Measurements from ENCODE around the gene TPTE2. TPM values are rescaled to one million over a fixed set of nuclear protein-coding genes. Genes with fewer than 3 reads are reported as not detected.

The TPTE2 gene
- polyA plus RNA-seq, 4 donors = 0.03 to 0.18 TPM; not detected in 2

DNA sequence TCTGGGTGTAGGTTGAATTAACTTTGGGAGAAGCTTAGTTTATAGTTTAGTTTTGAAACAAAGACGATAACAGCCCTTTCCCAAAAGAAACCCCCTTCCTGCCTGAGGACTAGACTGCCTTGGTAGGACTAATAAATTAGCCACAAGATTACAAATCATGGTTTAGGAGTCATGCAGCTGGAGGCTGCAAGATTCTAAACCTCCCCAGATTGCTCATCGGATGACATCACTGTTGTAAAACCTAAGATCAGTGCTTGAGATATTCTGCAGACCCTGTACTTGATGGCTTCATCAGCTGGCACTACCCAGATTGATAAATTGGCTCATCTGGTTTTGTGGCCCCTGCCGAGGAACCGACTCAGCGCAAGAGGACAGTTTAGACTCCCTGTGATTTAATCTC lies 36.2 kb upstream of the TPTE2 start:
- peaks cover 0 to 2% (median 0%) of the 10 kb centered on the region in 3 donors for H3K4me1 ChIP-seq (ENCODE audit: control insufficient read depth in 3 of 3, insufficient read depth in 2 of 3, low read depth in 1 of 3, low read length in 2 of 3)
- H3K27ac ChIP-seq (ENCODE audit: low read depth in 1 of 3, low read length in 2 of 3) = no peak overlapping the region
- DNase-seq = no peak
- no peak for FAIRE-seq
- H3K9me3 ChIP-seq (ENCODE audit: control insufficient read depth in 2 of 2, insufficient read depth in 1 of 2, low read depth in 1 of 2, low read length in 1 of 2) = no peaks in the 10 kb centered on the region
- WGBS, 3 donors = 80 to 82% (median 81%) methylated on average over 5 of the region's 5 CpGs
- no peaks in the 10 kb centered on the region for H3K36me3 ChIP-seq (ENCODE audit: control insufficient read depth in 3 of 3, insufficient read depth in 2 of 3, low read depth in 1 of 3, low read length in 3 of 3)
- H3K4me3 ChIP-seq (ENCODE audit: low read depth in 1 of 3, low read length in 3 of 3) = no peak overlapping the region
- H3K27me3 ChIP-seq (ENCODE audit: control insufficient read depth in 3 of 3, insufficient read depth in 3 of 3, low read length in 3 of 3) = peaks cover 0 to 4% (median 2%) of the 10 kb centered on the region in 3 donors

DNA sequence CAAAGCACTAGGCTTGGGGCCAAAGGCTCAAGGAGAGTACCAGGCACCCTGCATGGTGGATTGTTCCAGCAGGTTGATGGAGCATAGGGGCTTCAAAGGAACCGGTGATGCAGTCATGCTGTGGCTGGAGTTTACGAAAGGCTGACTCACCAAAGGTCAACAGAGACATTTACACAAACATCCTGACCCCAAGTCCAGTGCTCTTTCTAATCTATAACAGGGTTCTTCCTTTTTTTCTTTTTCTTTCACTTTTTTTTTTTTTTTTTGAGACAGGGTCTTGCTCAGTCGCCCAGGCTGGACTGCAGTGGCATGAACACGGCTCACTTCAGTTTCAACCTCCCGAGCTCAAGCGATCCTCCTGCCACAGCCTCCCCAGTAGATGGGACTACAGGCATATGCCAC lies 35.6 kb upstream of the TPTE2 start:
- WGBS, 3 donors = 67 to 78% (median 75%) methylated on average over 6 of the region's 6 CpGs
- no peak overlapping the region for H3K4me3 ChIP-seq (ENCODE audit: low read depth in 1 of 3, low read length in 3 of 3)
- DNase-seq = no peak
- no peak for FAIRE-seq
- no peaks in the 10 kb centered on the region for H3K36me3 ChIP-seq (ENCODE audit: control insufficient read depth in 3 of 3, insufficient read depth in 2 of 3, low read depth in 1 of 3, low read length in 3 of 3)
- peaks cover 0 to 2% (median 0%) of the 10 kb centered on the region in 3 donors for H3K4me1 ChIP-seq (ENCODE audit: control insufficient read depth in 3 of 3, insufficient read depth in 2 of 3, low read depth in 1 of 3, low read length in 2 of 3)
- H3K27me3 ChIP-seq (ENCODE audit: control insufficient read depth in 3 of 3, insufficient read depth in 3 of 3, low read length in 3 of 3) = peaks cover 0 to 2% (median 0%) of the 10 kb centered on the region in 3 donors
- no peaks in the 10 kb centered on the region for H3K9me3 ChIP-seq (ENCODE audit: control insufficient read depth in 2 of 2, insufficient read depth in 1 of 2, low read depth in 1 of 2, low read length in 1 of 2)
- no peak overlapping the region for H3K27ac ChIP-seq (ENCODE audit: low read depth in 1 of 3, low read length in 2 of 3)

DNA sequence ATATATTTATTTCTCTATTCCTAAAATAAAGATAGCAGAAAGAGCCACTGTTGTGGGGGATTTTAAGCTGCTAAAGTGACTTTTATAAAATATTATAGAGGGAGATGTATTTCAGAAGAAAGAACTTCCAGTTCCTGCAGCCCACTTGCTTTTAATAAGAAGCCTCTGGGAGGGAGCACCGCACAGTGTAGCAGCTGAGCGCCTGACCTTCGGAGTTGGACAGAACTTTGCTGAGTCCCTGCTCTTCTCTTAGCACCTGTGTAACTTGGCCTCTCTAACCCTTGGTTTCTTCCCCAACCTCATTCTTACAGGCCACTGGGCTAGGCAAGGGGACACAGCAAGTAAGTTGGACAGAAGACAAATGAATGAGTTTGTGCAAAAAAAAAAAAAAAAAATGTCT lies 34.8 kb upstream of the TPTE2 start:
- peaks cover 0 to 2% (median 0%) of the 10 kb centered on the region in 3 donors for H3K27me3 ChIP-seq (ENCODE audit: control insufficient read depth in 3 of 3, insufficient read depth in 3 of 3, low read length in 3 of 3)
- no peaks in the 10 kb centered on the region for H3K9me3 ChIP-seq (ENCODE audit: control insufficient read depth in 2 of 2, insufficient read depth in 1 of 2, low read depth in 1 of 2, low read length in 1 of 2)
- no peaks in the 10 kb centered on the region for H3K36me3 ChIP-seq (ENCODE audit: control insufficient read depth in 3 of 3, insufficient read depth in 2 of 3, low read depth in 1 of 3, low read length in 3 of 3)
- 93 to 100% (median 100%) methylated on average over 3 of the region's 3 CpGs for WGBS, 3 donors
- FAIRE-seq (no peak), DNase-seq (no peak)
- no peak overlapping the region for H3K27ac ChIP-seq (ENCODE audit: low read depth in 1 of 3, low read length in 2 of 3)
- H3K4me3 ChIP-seq (ENCODE audit: low read depth in 1 of 3, low read length in 3 of 3) = no peak overlapping the region
- no peaks in the 10 kb centered on the region for H3K4me1 ChIP-seq (ENCODE audit: control insufficient read depth in 3 of 3, insufficient read depth in 2 of 3, low read depth in 1 of 3, low read length in 2 of 3)

DNA sequence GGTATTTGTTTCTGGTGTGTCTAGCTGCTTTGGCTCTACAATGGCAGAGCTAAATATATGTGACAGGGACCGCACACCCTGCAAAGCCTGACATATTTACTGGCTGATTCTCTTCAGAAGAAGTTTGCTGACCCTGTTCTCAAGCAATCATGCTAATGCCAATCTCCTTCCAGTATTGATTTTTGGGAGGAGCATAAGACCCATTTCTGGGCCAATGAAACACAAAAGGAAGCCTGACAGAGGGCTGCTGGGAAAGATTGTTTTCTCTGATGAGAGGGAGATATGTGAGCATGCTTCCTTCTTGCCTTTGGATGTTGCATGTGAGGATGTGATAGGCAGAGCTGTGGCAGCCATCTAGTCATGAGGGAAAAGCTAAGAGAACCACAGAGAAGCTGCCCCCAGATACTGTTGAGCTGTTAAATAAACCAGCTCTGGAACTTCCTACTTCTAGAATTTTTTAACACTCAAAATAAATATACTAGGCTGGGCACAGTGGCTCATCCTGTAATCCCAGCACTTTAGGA lies 31.4 kb upstream of the TPTE2 start:
- FAIRE-seq (no peak), DNase-seq (no peak)
- H3K27ac ChIP-seq (ENCODE audit: low read depth in 1 of 3, low read length in 2 of 3) = no peak overlapping the region
- peaks cover 0 to 2% (median 0%) of the 10 kb centered on the region in 3 donors for H3K27me3 ChIP-seq (ENCODE audit: control insufficient read depth in 3 of 3, insufficient read depth in 3 of 3, low read length in 3 of 3)
- H3K9me3 ChIP-seq (ENCODE audit: control insufficient read depth in 2 of 2, insufficient read depth in 1 of 2, low read depth in 1 of 2, low read length in 1 of 2) = no peaks in the 10 kb centered on the region
- no peak overlapping the region for H3K4me3 ChIP-seq (ENCODE audit: low read depth in 1 of 3, low read length in 3 of 3)
- H3K4me1 ChIP-seq (ENCODE audit: control insufficient read depth in 3 of 3, insufficient read depth in 2 of 3, low read depth in 1 of 3, low read length in 2 of 3) = no peaks in the 10 kb centered on the region
- 75 to 98% (median 95%) methylated on average over 1 of the region's 1 CpG for WGBS, 3 donors
- H3K36me3 ChIP-seq (ENCODE audit: control insufficient read depth in 3 of 3, insufficient read depth in 2 of 3, low read depth in 1 of 3, low read length in 3 of 3) = no peaks in the 10 kb centered on the region

DNA sequence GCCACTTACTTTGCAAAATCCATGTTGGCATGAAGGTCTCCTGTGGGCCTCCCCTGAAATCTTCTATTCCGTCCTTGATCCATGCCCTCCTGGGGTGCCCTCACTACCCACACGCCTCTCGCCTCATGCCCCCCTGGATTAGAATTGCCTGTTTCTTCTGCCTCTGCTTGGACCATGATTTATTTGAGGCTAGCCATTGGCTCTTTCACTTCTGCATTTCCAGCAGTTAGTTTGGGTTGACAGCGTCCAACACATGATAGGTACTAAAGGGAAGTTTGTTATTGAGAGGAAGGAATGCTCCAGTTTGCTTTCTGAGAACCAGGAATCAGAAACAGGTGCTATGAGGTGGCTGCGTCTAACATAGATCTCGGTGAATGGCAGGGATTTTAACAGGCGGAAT lies 30.5 kb upstream of the TPTE2 start:
- H3K4me3 ChIP-seq (ENCODE audit: low read depth in 1 of 3, low read length in 3 of 3) = no peak overlapping the region
- no peak for FAIRE-seq
- peaks cover 0 to 2% (median 0%) of the 10 kb centered on the region in 3 donors for H3K27me3 ChIP-seq (ENCODE audit: control insufficient read depth in 3 of 3, insufficient read depth in 3 of 3, low read length in 3 of 3)
- no peak overlapping the region for H3K27ac ChIP-seq (ENCODE audit: low read depth in 1 of 3, low read length in 2 of 3)
- H3K36me3 ChIP-seq (ENCODE audit: control insufficient read depth in 3 of 3, insufficient read depth in 2 of 3, low read depth in 1 of 3, low read length in 3 of 3) = no peaks in the 10 kb centered on the region
- 76 to 85% (median 79%) methylated on average over 7 of the region's 7 CpGs for WGBS, 3 donors
- no peaks in the 10 kb centered on the region for H3K9me3 ChIP-seq (ENCODE audit: control insufficient read depth in 2 of 2, insufficient read depth in 1 of 2, low read depth in 1 of 2, low read length in 1 of 2)
- no peak for DNase-seq
- H3K4me1 ChIP-seq (ENCODE audit: control insufficient read depth in 3 of 3, insufficient read depth in 2 of 3, low read depth in 1 of 3, low read length in 2 of 3) = no peaks in the 10 kb centered on the region

DNA sequence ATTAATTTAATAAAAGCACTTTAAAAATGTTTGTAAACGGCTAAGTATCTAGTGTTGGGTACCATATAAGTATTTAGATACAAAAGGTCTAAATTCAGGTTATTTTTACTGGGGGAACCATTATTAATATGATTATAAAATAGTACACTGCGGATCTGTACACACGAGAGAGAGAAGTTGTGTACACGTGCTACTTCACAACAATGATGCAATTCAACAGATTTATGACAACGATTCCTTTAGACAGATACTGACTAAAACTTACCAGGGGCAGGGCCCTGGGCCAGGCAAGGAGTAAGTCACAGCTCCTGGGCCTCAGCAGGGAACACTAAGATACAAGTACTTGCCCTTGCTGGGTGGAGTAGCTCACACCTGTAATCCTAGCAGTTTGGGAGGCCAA lies 29.1 kb upstream of the TPTE2 start:
- no peaks in the 10 kb centered on the region for H3K4me1 ChIP-seq (ENCODE audit: control insufficient read depth in 3 of 3, insufficient read depth in 2 of 3, low read depth in 1 of 3, low read length in 2 of 3)
- no peak overlapping the region for H3K27ac ChIP-seq (ENCODE audit: low read depth in 1 of 3, low read length in 2 of 3)
- H3K36me3 ChIP-seq (ENCODE audit: control insufficient read depth in 3 of 3, insufficient read depth in 2 of 3, low read depth in 1 of 3, low read length in 3 of 3) = no peaks in the 10 kb centered on the region
- WGBS, 3 donors = 69 to 81% (median 75%) methylated on average over 5 of the region's 5 CpGs
- H3K27me3 ChIP-seq (ENCODE audit: control insufficient read depth in 3 of 3, insufficient read depth in 3 of 3, low read length in 3 of 3) = peaks cover 0 to 2% (median 0%) of the 10 kb centered on the region in 3 donors
- DNase-seq = no peak
- no peak for FAIRE-seq
- no peaks in the 10 kb centered on the region for H3K9me3 ChIP-seq (ENCODE audit: control insufficient read depth in 2 of 2, insufficient read depth in 1 of 2, low read depth in 1 of 2, low read length in 1 of 2)
- no peak overlapping the region for H3K4me3 ChIP-seq (ENCODE audit: low read depth in 1 of 3, low read length in 3 of 3)

DNA sequence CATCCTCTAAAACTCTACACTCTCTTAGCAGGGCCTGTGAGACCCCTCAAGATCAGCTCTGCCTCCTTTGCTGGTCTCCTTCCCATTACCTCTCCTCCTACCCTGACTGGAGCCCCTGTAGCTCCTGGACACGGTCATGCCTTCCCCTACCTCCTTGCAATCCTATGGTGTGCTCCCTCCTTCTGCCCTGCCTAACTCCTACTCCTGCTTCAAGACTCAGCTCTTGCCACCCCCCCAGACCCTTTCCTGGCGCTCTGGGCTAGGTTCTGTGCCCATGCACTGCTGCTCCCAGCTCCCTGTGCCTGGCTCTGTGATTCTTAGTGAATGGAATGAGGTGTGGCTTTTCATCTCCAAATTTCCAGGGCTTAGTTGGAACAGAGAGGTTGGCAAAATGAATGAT lies 28.0 kb upstream of the TPTE2 start:
- peaks cover 0 to 2% (median 0%) of the 10 kb centered on the region in 3 donors for H3K27me3 ChIP-seq (ENCODE audit: control insufficient read depth in 3 of 3, insufficient read depth in 3 of 3, low read length in 3 of 3)
- DNase-seq (no peak), FAIRE-seq (no peak)
- no peak overlapping the region for H3K4me3 ChIP-seq (ENCODE audit: low read depth in 1 of 3, low read length in 3 of 3)
- H3K36me3 ChIP-seq (ENCODE audit: control insufficient read depth in 3 of 3, insufficient read depth in 2 of 3, low read depth in 1 of 3, low read length in 3 of 3) = no peaks in the 10 kb centered on the region
- no peaks in the 10 kb centered on the region for H3K9me3 ChIP-seq (ENCODE audit: control insufficient read depth in 2 of 2, insufficient read depth in 1 of 2, low read depth in 1 of 2, low read length in 1 of 2)
- H3K4me1 ChIP-seq (ENCODE audit: control insufficient read depth in 3 of 3, insufficient read depth in 2 of 3, low read depth in 1 of 3, low read length in 2 of 3) = no peaks in the 10 kb centered on the region
- 69 to 74% (median 71%) methylated on average over 2 of the region's 2 CpGs for WGBS, 3 donors
- no peak overlapping the region for H3K27ac ChIP-seq (ENCODE audit: low read depth in 1 of 3, low read length in 2 of 3)

DNA sequence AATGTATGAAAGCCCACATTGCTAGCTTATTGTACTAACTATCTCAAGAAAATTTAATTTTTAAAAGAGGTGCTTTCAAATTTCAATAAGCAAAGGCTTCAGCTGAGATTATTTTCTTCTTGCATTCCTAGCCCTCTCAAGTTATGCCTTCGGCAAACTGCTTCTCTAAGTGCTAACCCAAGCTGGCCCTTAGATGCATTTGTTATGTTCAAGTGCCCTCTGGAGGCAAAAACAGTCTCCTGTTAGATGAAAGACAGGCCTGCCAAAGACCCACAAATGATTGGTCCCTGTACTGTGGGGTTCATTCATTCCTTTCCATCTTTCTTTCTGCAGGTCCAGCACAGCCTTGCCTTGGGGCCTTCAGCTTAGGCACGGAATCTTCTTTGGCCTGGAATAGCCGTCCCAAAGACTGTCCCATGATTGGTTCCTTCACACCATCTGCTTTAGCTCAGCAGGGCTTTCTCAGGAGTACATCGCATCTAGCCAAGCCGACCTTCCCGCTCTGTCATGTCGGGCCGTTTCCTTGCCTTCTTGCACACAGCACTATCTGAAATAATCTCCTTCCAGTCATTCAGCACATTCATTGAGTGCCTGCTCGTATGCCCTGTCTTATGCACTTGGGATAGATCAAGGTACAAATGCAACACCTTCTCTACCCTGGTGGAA lies 26.4 kb upstream of the TPTE2 start:
- DNase-seq (peak; percentile 24 to 30), FAIRE-seq (no peak)
- Histone ChIP-seq H3K4me3 (ENCODE audit: low read depth in 1 of 3, low read length in 3 of 3) (no peak overlapping the region), H3K27me3 (ENCODE audit: control insufficient read depth in 3 of 3, insufficient read depth in 3 of 3, low read length in 3 of 3) (peaks cover 0 to 2% (median 0%) of the 10 kb centered on the region in 3 donors), H3K4me1 (ENCODE audit: control insufficient read depth in 3 of 3, insufficient read depth in 2 of 3, low read depth in 1 of 3, low read length in 2 of 3) (no peaks in the 10 kb centered on the region), H3K36me3 (ENCODE audit: control insufficient read depth in 3 of 3, insufficient read depth in 2 of 3, low read depth in 1 of 3, low read length in 3 of 3) (no peaks in the 10 kb centered on the region), H3K9me3 (ENCODE audit: control insufficient read depth in 2 of 2, insufficient read depth in 1 of 2, low read depth in 1 of 2, low read length in 1 of 2) (no peaks in the 10 kb centered on the region), H3K27ac (ENCODE audit: low read depth in 1 of 3, low read length in 2 of 3) (no peak overlapping the region)
- 64 to 72% (median 70%) methylated on average over 9 of the region's 9 CpGs for WGBS, 3 donors

Data from small intestine (tissue), 7 donors.